Gastroesophageal sphincter (tissue), 4 donors: ENCODE measurements around the gene RMND5B. TPM values are rescaled to one million over a fixed set of nuclear protein-coding genes. Genes with fewer than 3 reads are reported as not detected.

Experiments used
- ATAC-seq: fragments of 150-250 bp; one replicate; pipeline ENCODE4 v1.9.1; 2016; ENCODE audit warnings: mild to moderate bottlenecking, moderate library complexity
- H3K27ac ChIP-seq, 4 donors: fragments of 200-600 bp; sonication (generic) in 3 of 4; 1 replicate in 3 of 4; 2 replicates in 1 of 4; pipeline ENCODE4 v1.5.1; 2016 to 2019
- H3K27me3 ChIP-seq: fragments of 200-600 bp; sonication (generic); one replicate; pipeline ENCODE4 v1.5.1; 2019
- H3K36me3 ChIP-seq, 2 donors: fragments of 200-600 bp; sonication (generic); one replicate each; pipeline ENCODE4 v1.5.1; 2019; ENCODE audit warnings: control low read depth in 1 of 2
- H3K4me1 ChIP-seq, 3 donors: fragments of 200-600 bp; sonication (generic); 1 replicate in 2 of 3; 2 replicates in 1 of 3; pipeline ENCODE4 v1.5.1; 2016 to 2019; ENCODE audit warnings: control low read depth in 2 of 3
- H3K4me3 ChIP-seq, 2 donors: fragments of 200-600 bp; sonication (generic); one replicate each; pipeline ENCODE4 v1.5.1; 2019; ENCODE audit warnings: mild to moderate bottlenecking in 1 of 2, moderate library complexity in 1 of 2
- H3K9me3 ChIP-seq, 3 donors: fragments of 200-600 bp; sonication (generic); one replicate each; pipeline ENCODE4 v1.5.1; 2017 to 2019; ENCODE audit warnings: control low read depth in 2 of 3
- EP300 ChIP-seq: sonication (generic); formaldehyde crosslinking; IDR thresholded peaks from one replicate; pipeline ENCODE4 v1.6.1; 2017; ENCODE audit warnings: antibody characterized with exemption, mild to moderate bottlenecking
- POLR2A ChIP-seq, 2 donors: fragments of 450-650 bp; IDR thresholded peaks; one replicate each; pipeline ENCODE4 v1.6.1; 2017; ENCODE audit warnings: antibody characterized with exemption in 2 of 2, mild to moderate bottlenecking in 2 of 2, moderate library complexity in 1 of 2
- POLR2AphosphoS5 ChIP-seq: sonication (generic); formaldehyde crosslinking; IDR thresholded peaks from one replicate; pipeline ENCODE4 v1.6.1; 2017; ENCODE audit warnings: antibody characterized with exemption
- WGBS, 2 donors: methylation state at CpG; one replicate each; pipeline ENCODE4 v1.1.5; 2018; ENCODE audit warnings: low coverage in 1 of 2; 5-methylcytosine and 5-hydroxymethylcytosine counted together
- total RNA-seq, 4 donors: library from RNA; depleted of rRNA; stranded (reverse); fragments of >200 nt; gene quantifications; one replicate each; pipeline ENCODE4 v1.1.0, GENCODE V29; 2016
- TF ChIP-seq, protein P1 (sequence below), 4 experiments: fragments of 200-600 bp in 2 of 4; fragments of 450-650 bp in 2 of 4; sonication (generic) in 1 of 4; IDR thresholded peaks; one replicate each; pipeline ENCODE4 v1.5.1; 2017 to 2019; ENCODE audit warnings: antibody characterized with exemption in 4 of 4, mild to moderate bottlenecking in 2 of 4, moderate library complexity in 2 of 4

The RMND5B gene
- total RNA-seq, 4 donors from 2014 or later, result 34.6 to 56.6 (median 41.7) TPM

DNA sequence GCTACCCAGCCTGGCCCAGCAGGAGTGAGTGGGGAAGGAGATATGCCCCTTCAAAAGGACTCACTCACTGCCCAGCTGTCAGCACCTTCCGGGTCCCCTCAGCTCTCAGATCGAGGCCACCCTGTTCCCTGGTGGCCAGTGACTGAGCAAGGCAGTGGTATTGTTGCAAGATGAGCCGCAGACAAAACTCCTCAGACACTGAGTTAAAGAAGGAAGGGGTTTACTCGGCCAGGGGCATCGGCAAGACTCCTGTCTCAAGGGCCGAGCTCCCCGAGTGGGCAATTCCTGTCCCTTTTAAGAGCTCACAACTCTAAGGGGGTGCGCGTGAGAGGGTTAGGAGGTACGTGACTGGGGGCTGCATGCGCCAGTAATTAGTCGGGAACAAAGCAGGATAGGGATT, 27.2 kb upstream of the RMND5B start:
- Histone ChIP-seq H3K9me3 (no peaks in the 10 kb centered on the region), H3K36me3 (no peaks in the 10 kb centered on the region), H3K27me3 (peaks cover 15% of the 10 kb centered on the region), H3K27ac (no peak overlapping the region), H3K4me3 (no peak overlapping the region), H3K4me1 (no peaks in the 10 kb centered on the region)
- WGBS, 2 donors, result 86 to 96% methylated on average over 4 to 5 of the region's 12 CpGs
- no peak for ATAC-seq
- TF ChIP-seq, protein P1, sequence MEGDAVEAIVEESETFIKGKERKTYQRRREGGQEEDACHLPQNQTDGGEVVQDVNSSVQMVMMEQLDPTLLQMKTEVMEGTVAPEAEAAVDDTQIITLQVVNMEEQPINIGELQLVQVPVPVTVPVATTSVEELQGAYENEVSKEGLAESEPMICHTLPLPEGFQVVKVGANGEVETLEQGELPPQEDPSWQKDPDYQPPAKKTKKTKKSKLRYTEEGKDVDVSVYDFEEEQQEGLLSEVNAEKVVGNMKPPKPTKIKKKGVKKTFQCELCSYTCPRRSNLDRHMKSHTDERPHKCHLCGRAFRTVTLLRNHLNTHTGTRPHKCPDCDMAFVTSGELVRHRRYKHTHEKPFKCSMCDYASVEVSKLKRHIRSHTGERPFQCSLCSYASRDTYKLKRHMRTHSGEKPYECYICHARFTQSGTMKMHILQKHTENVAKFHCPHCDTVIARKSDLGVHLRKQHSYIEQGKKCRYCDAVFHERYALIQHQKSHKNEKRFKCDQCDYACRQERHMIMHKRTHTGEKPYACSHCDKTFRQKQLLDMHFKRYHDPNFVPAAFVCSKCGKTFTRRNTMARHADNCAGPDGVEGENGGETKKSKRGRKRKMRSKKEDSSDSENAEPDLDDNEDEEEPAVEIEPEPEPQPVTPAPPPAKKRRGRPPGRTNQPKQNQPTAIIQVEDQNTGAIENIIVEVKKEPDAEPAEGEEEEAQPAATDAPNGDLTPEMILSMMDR (IDR thresholded peaks at IDR 0.05), result no peak
- TF ChIP-seq POLR2AphosphoS5, result no peak
- no peak for TF ChIP-seq POLR2A (IDR thresholded peaks at IDR 0.05)
- no peak for TF ChIP-seq EP300

DNA sequence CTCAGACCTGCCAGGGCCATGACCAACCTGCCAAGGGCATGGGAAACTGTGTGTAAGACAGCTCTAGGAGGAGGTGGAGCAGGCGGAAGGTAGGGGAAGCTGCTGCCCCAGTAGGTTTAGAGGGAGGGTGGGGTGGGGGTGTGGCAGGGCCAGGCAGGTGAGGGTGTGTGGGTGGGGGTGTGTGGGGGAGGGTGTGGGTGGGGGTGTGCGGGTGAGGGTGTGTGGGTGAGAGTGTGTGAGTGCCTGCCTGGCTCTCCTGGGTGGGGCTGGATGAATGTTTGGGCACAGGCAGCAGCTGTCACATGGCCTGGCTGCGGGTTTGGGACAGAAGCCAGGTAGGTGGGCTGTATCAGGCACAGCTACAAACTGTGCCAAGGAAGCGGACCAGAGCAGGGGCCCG, 26.3 kb upstream of the RMND5B start:
- H3K27me3 ChIP-seq, result peaks cover 15% of the 10 kb centered on the region
- WGBS, 2 donors, result 20 to 55% methylated on average over 2 to 4 of the region's 5 CpGs
- no peak for ATAC-seq
- no peak overlapping the region for H3K27ac ChIP-seq
- TF ChIP-seq POLR2A (IDR thresholded peaks at IDR 0.05) (no peak), POLR2AphosphoS5 (no peak), EP300 (no peak)
- TF ChIP-seq, protein P1 (IDR thresholded peaks at IDR 0.05), result no peak
- H3K4me3 ChIP-seq, result no peak overlapping the region
- no peaks in the 10 kb centered on the region for H3K4me1 ChIP-seq
- no peaks in the 10 kb centered on the region for H3K9me3 ChIP-seq
- H3K36me3 ChIP-seq, result no peaks in the 10 kb centered on the region

DNA sequence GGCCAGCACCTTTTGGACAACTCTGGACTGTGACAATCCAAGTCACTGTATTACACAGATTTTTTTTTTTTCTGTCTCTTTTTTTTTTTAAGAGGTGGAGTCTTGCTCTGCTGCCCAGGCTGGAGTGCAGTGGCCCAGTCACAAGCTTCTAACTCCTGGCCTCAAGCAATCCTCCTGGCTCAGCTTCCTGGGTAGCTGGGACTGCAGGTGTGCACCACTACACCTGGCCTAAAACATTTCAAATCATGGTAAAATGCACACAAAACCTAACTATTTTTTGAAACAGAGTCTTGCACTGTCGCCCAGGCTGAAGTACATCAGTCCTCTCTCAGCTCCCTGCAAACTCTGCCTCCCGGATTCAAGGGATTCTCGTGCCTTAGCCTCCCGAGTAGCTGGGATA, 24.7 kb upstream of the RMND5B start:
- TF ChIP-seq, protein P1 (IDR thresholded peaks at IDR 0.05), result no peak
- TF ChIP-seq EP300 (no peak), POLR2AphosphoS5 (no peak), POLR2A (IDR thresholded peaks at IDR 0.05) (no peak)
- 43% methylated on average over 2 of the region's 4 CpGs; no CpG with 5 or more reads in 1 of the 2 donors for WGBS, 2 donors
- no peak overlapping the region for H3K27ac ChIP-seq
- H3K4me1 ChIP-seq, result no peaks in the 10 kb centered on the region
- no peak for ATAC-seq
- H3K27me3 ChIP-seq, result peaks cover 26% of the 10 kb centered on the region
- H3K4me3 ChIP-seq, result no peak overlapping the region
- H3K9me3 ChIP-seq, result no peaks in the 10 kb centered on the region
- no peaks in the 10 kb centered on the region for H3K36me3 ChIP-seq

DNA sequence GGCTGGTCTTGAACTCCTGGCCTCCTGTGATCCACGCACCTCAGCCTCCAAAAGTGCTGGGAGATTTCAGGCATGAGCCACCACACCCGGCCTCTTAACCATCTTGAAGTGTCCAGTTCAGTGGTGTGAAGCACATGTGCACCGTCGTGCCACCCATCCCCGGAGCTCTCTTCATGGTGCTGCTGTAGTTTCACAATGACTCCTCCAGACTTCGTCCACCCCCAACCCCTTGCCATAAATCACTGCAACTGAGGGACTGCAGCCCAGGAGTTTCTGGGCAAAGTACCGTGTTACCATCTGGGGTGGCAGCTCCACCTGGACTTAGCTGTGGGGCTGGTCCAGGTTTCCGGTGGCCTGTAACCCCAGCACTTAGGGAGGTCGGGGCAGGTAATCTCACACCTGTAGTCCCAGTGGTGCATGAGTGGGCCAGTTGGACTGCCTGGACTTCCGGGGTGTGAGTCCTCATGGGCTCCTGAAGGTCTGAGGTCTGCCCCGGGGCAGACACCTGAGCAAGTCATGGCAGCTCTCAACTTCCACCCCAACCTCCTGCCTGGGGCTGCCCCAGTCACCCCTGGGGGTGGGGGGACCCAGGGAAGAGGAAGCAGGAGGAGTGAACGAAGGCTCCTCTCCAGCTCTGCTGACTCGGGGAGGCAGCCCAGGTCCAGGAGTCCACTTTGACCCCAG, 24.1 kb upstream of the RMND5B start:
- WGBS, 2 donors, result 76 to 100% methylated on average over 2 to 5 of the region's 13 CpGs
- no peak for TF ChIP-seq EP300
- TF ChIP-seq, protein P1 (IDR thresholded peaks at IDR 0.05), result no peak
- TF ChIP-seq POLR2A (IDR thresholded peaks at IDR 0.05), result no peak
- no peak for TF ChIP-seq POLR2AphosphoS5
- H3K27me3 ChIP-seq, result peaks cover 31% of the 10 kb centered on the region
- no peaks in the 10 kb centered on the region for H3K9me3 ChIP-seq
- no peaks in the 10 kb centered on the region for H3K4me1 ChIP-seq
- no peaks in the 10 kb centered on the region for H3K36me3 ChIP-seq
- H3K27ac ChIP-seq, result no peak overlapping the region
- ATAC-seq, result no peak
- H3K4me3 ChIP-seq, result no peak overlapping the region

DNA sequence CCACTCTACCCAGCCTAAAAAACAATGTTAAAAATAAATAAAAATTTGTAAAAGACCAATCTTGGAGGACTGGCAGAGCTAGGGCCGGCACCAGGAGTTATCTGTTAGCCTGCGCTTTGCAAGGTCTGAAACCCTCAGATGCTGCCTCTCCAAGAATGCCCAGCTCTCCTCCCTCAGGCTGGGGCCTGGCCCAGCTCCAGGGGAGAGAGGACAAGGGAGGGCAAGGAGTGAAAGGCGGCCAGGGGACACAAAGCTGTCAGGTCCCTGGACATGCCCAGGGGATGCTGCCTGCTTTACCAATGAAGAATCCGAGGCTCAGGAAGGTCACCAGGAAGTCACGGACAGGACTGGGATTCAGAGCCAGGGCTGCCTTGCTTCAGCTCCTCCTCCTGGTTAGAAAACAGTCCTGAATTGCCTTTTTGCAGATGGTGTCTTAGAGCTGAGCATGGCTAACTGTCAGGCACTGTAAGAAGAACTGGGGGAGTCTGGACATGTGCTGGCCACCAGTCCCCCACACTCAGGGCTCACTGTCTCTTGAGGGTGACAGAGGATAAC, 23.0 kb upstream of the RMND5B start:
- Histone ChIP-seq H3K36me3 (no peaks in the 10 kb centered on the region), H3K27ac (no peak overlapping the region), H3K27me3 (peaks cover 42% of the 10 kb centered on the region), H3K9me3 (peaks cover 0 to 5% (median 0%) of the 10 kb centered on the region in 3 donors), H3K4me3 (no peak overlapping the region), H3K4me1 (peaks cover 0 to under 1% (median 0%) of the 10 kb centered on the region in 3 donors)
- WGBS, 2 donors, result 50% methylated on average over 3 of the region's 5 CpGs; no CpG with 5 or more reads in 1 of the 2 donors
- ATAC-seq, result no peak
- TF ChIP-seq EP300 (no peak), POLR2A (IDR thresholded peaks at IDR 0.05) (no peak), POLR2AphosphoS5 (no peak)
- TF ChIP-seq, protein P1 (IDR thresholded peaks at IDR 0.05), result no peak
